ENCODE results near the gene BOLA3.
A peak's percentile ranks its signal among the peaks of the same experiment; 100 is the strongest.
"Not testable (repeated sequence)": the region's sequence is repeated elsewhere in the genome, so short reads cannot be mapped to it uniquely, and the experiment has no call there.

Gene BOLA3

DNA sequence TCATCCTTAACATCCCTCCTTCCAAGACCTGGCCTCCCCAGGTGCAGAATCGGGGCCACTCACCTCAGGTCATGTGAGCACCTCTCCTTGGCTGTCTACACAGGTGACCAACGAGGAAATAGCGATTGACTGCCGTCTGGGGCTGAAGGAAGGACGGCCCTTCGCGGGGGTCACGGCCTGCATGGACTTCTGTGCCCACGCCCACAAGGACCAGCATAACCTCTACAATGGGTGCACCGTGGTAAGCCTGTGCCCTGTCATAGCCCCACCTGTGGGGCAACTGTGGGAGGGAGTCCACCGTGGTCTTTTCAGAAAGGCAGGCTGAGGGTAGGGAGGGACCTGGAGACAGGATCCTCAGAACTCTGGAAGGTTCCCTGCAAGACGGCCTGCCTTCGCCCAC lies 54.3 kb downstream of the BOLA3 start:
- POLR2A ChIA-PET (ENCODE audit: low non-redundant PET) = no interaction called here
- DNase-seq (ENCODE audit: low spot score) = no peak
- CTCF ChIA-PET = no interaction called here
- H3K27ac ChIP-seq = no peak overlapping the region; the same call in 1 of the 2 replicates
- TF ChIP-seq, protein P1, sequence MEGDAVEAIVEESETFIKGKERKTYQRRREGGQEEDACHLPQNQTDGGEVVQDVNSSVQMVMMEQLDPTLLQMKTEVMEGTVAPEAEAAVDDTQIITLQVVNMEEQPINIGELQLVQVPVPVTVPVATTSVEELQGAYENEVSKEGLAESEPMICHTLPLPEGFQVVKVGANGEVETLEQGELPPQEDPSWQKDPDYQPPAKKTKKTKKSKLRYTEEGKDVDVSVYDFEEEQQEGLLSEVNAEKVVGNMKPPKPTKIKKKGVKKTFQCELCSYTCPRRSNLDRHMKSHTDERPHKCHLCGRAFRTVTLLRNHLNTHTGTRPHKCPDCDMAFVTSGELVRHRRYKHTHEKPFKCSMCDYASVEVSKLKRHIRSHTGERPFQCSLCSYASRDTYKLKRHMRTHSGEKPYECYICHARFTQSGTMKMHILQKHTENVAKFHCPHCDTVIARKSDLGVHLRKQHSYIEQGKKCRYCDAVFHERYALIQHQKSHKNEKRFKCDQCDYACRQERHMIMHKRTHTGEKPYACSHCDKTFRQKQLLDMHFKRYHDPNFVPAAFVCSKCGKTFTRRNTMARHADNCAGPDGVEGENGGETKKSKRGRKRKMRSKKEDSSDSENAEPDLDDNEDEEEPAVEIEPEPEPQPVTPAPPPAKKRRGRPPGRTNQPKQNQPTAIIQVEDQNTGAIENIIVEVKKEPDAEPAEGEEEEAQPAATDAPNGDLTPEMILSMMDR (conservative IDR thresholded peaks at IDR 0.05; ENCODE audit: low read depth) = no peak

DNA sequence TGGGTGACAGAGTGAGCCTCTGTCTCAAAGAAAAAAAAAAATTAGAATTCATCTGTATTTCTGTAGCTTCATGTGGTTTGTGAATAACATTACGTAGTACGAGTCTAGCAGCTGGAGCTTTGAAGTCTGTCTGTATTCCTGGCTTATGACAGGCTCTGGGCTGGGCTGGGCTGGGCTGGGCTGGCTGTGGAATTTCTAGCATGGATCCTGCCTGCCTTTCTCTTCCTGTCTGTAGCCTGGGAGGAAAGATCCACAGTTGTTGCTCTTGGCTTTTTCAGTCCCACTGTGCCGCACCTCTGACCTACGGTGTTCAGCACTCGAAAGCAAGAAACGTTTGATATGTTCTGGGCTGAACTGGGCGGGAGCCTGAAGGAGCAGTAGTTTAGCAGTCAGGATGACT lies 55.4 kb downstream of the BOLA3 start:
- ChIA-PET CTCF (no interaction called here), POLR2A (ENCODE audit: low non-redundant PET) (no interaction called here)
- no peak overlapping the region for H3K27ac ChIP-seq
- no peak for DNase-seq (ENCODE audit: low spot score)
- TF ChIP-seq, protein P1 (conservative IDR thresholded peaks at IDR 0.05; ENCODE audit: low read depth) = no peak

- peak overlapping the region; percentile 4; the same call in 1 of the 2 replicates for H3K27ac ChIP-seq
- TF ChIP-seq, protein P1 (conservative IDR thresholded peaks at IDR 0.05; ENCODE audit: low read depth) = no peak
- DNase-seq (ENCODE audit: low spot score) = no peak
- ChIA-PET CTCF (no interaction called here), POLR2A (ENCODE audit: low non-redundant PET) (no interaction called here)
Measured at GRCh38 chr2:74091391-74091790, 56.3 kb downstream of the BOLA3 start.

- no peak overlapping the region for H3K27ac ChIP-seq
- ChIA-PET POLR2A (ENCODE audit: low non-redundant PET) (no interaction called here), CTCF (no interaction called here)
- TF ChIP-seq, protein P1 (conservative IDR thresholded peaks at IDR 0.05; ENCODE audit: low read depth) = no peak
- no peak for DNase-seq (ENCODE audit: low spot score)
Measured at GRCh38 chr2:74089816-74090745, 57.6 kb downstream of the BOLA3 start.

DNA sequence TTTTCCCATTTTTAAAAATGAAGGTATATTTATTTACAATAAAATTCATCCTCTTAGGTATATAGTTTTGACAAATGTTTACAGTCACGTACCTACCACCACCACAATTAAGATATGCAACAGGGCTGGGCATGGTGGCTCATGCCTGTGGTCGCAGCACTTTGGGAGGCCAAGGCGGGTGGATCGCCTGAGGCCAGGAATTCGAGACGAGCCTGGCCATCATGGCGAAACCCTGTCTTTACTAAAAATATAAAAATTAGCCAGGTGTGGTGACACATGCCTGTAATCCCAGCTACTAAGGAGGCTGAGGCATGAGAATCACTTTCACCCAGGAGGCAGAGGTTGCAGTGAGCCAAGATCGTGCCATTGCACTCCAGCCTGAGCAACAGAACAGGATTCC lies 59.0 kb downstream of the BOLA3 start:
- H3K27ac ChIP-seq; CTCF ChIA-PET; POLR2A ChIA-PET (ENCODE audit: low non-redundant PET); DNase-seq (ENCODE audit: low spot score): not testable (repeated sequence)

DNA sequence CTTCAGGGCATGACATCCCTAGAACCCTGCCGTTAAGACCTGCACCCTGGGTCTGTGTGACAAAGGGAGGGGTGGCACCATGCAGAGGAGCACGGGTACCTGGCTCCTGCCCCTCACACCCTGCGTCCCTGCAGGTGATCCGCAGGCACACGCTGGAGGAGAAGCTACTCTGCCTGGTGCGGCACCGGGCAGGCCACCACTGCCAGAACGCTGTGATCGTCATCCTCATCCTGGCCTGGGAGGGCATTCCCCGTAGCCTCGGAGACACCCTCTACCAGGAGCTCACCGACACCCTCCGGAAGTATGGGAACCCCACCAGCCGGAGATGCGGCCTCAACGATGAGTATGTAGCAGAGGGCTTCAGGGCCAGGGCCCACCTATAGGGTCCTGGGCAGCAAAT lies 60.0 kb downstream of the BOLA3 start:
- ChIA-PET POLR2A (ENCODE audit: low non-redundant PET) (no interaction called here), CTCF (no interaction called here)
- H3K27ac ChIP-seq = no peak overlapping the region
- TF ChIP-seq, protein P1 (conservative IDR thresholded peaks at IDR 0.05; ENCODE audit: low read depth) = no peak
- no peak for DNase-seq (ENCODE audit: low spot score)

DNA sequence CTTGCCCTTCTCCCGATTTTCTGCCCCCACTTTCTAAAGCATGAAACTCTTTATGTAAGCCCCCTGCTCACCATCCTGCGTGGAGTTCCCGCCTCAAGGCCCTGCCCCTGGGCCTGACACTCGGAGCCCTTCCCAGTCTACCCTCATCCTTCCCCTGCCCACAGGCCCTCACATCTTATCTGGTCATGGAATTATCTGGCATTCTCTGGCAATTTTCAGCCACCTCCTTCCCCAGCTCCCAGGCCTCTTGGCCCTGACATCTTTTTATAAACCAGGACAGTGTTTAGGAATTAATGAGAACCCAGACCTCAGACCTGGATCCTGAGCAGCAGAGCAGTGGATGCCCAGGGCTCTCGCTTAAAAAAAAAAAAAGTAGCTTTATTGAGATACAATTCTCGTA lies 61.7 kb downstream of the BOLA3 start:
- ChIA-PET CTCF (interaction anchor here (0.6 kb wide), 1 partner anchor 77 kb away, joined by 5 read pairs; no protein-coding TSS in a partner anchor), POLR2A (ENCODE audit: low non-redundant PET) (no interaction called here)
- no peak for DNase-seq (ENCODE audit: low spot score)
- H3K27ac ChIP-seq = no peak overlapping the region
- TF ChIP-seq, protein P1 (conservative IDR thresholded peaks at IDR 0.05; ENCODE audit: low read depth) = no peak

All from RWPE1 (cell line).